IMR-90 (cell line): ENCODE data around the gene SENP2. TPM values are rescaled to one million over a fixed set of nuclear protein-coding genes. Genes with fewer than 3 reads are reported as not detected.

Experiments used
- ATAC-seq: fragments of 200-7000 bp; cut with Tn5 transposase; 2 replicates; pipeline ENCODE4 v1.9.1; 2020; ENCODE audit warnings: low read depth, mild to moderate bottlenecking, moderate library complexity
- BruUV-seq: library from RNA; stranded (reverse); fragments of 400-500 nt; replicated peaks from 2 replicates; lab custom pipeline; 2021; lab: Mats Ljungman, UMichigan
- CTCF ChIA-PET: fragments of 300-600 bp; formaldehyde crosslinking; extraction: SDS; loops from one replicate; lab custom pipeline; 2021; ENCODE audit warnings: antibody characterized with exemption; lab: Yijun Ruan, JAX
- POLR2A ChIA-PET: fragments of 300-600 bp; sonication (Branson Sonifier 250); formaldehyde crosslinking; loops from one replicate; lab custom pipeline; 2022; ENCODE audit warnings: antibody characterized with exemption; ENCODE audit not compliant: unreplicated experiment; lab: Charles Lee
- DNase-seq: peaks from one replicate; pipeline ENCODE4 v3.0.0; 2013
- H2AFZ ChIP-seq: replicated peaks from 2 replicates; pipeline ENCODE3; 2013; ENCODE audit warnings: low read length, mild to moderate bottlenecking; ENCODE audit not compliant: poor library complexity
- H2AK5ac ChIP-seq: 2 replicates; pipeline ENCODE4 v1.6.1; 2013; ENCODE audit warnings: low read depth, low read length, inconsistent platforms
- H2AK9ac ChIP-seq: replicated peaks from 2 replicates; pipeline ENCODE3; 2013; ENCODE audit warnings: mild to moderate bottlenecking, low read depth, low read length, moderate library complexity; ENCODE audit not compliant: poor library complexity
- H2BK120ac ChIP-seq: 2 replicates; pipeline ENCODE4 v1.6.1; 2013; ENCODE audit warnings: low read depth, low read length, inconsistent platforms
- H2BK15ac ChIP-seq: 3 replicates; pipeline ENCODE4 v1.6.1; 2013; ENCODE audit warnings: low read depth, low read length, inconsistent platforms
- H2BK20ac ChIP-seq: 2 replicates; pipeline ENCODE4 v1.6.1; 2013; ENCODE audit warnings: low read depth, mild to moderate bottlenecking, inconsistent platforms, low read length, moderate library complexity
- H2BK5ac ChIP-seq: 2 replicates; pipeline ENCODE4 v1.6.1; 2013; ENCODE audit warnings: mild to moderate bottlenecking, low read depth, low read length, inconsistent platforms; ENCODE audit not compliant: poor library complexity, severe bottlenecking
- H3K14ac ChIP-seq: replicated peaks from 2 replicates; pipeline ENCODE4 v1.6.1; 2013; ENCODE audit warnings: low read depth, low read length, inconsistent platforms
- H3K18ac ChIP-seq: 2 replicates; pipeline ENCODE4 v1.6.1; 2013; ENCODE audit warnings: low read depth, low read length, control low read depth
- H3K23ac ChIP-seq: 2 replicates; pipeline ENCODE4 v1.6.1; 2013; ENCODE audit warnings: low read depth, low read length, inconsistent platforms
- H3K27ac ChIP-seq: 2 replicates; pipeline ENCODE4 v1.5.1; 2013; ENCODE audit warnings: mild to moderate bottlenecking, control low read depth, low read length; ENCODE audit not compliant: insufficient read depth
- H3K27me3 ChIP-seq: 2 replicates; pipeline ENCODE4 v1.6.1; 2013; ENCODE audit warnings: low read length; ENCODE audit not compliant: control insufficient read depth, insufficient read depth
- H3K36me3 ChIP-seq: 2 replicates; pipeline ENCODE4 v1.6.1; 2013; ENCODE audit warnings: low read length, mixed read lengths; ENCODE audit not compliant: control insufficient read depth, insufficient read depth
- H3K4ac ChIP-seq: 2 replicates; pipeline ENCODE4 v1.6.1; 2013; ENCODE audit warnings: low read depth, low read length, inconsistent platforms
- H3K4me1 ChIP-seq: 2 replicates; pipeline ENCODE4 v1.6.1; 2013; ENCODE audit warnings: low read length, mixed read lengths; ENCODE audit not compliant: control insufficient read depth, insufficient read depth
- H3K4me2 ChIP-seq: 2 replicates; pipeline ENCODE4 v1.6.1; 2013; ENCODE audit warnings: low read depth, mild to moderate bottlenecking, control low read depth, low read length, moderate library complexity
- H3K4me3 ChIP-seq: 2 replicates; pipeline ENCODE4 v1.5.1; 2013; ENCODE audit warnings: low read depth, mild to moderate bottlenecking, control low read depth, low read length, moderate library complexity; ENCODE audit not compliant: insufficient read depth
- H3K56ac ChIP-seq: 2 replicates; pipeline ENCODE4 v1.6.1; 2013; ENCODE audit warnings: low read length, inconsistent platforms; ENCODE audit not compliant: insufficient read depth; ENCODE audit errors: extremely low read depth
- H3K79me1 ChIP-seq, 2 experiments: 2 replicates each; pipeline ENCODE4 v1.6.1; 2013; ENCODE audit warnings: low read length in 2 of 2, inconsistent platforms in 1 of 2, low read depth in 1 of 2
- H3K9ac ChIP-seq: 2 replicates; pipeline ENCODE4 v1.6.1; 2013; ENCODE audit warnings: low read depth, low read length, control low read depth
- H3K9me1 ChIP-seq: 2 replicates; pipeline ENCODE4 v1.6.1; 2013; ENCODE audit warnings: low read length, inconsistent platforms; ENCODE audit not compliant: insufficient read depth
- H3K9me3 ChIP-seq: 2 replicates; pipeline ENCODE4 v1.6.1; 2013; ENCODE audit warnings: low read length; ENCODE audit not compliant: control insufficient read depth, insufficient read depth
- H4K20me1 ChIP-seq: 2 replicates; pipeline ENCODE4 v1.6.1; 2013; ENCODE audit warnings: low read length, inconsistent platforms; ENCODE audit not compliant: insufficient read depth
- H4K5ac ChIP-seq: 2 replicates; pipeline ENCODE4 v1.6.1; 2013; ENCODE audit warnings: mild to moderate bottlenecking, low read depth, low read length, control low read depth
- H4K8ac ChIP-seq, 2 experiments: 2 replicates each; pipeline ENCODE4 v1.6.1; 2013; ENCODE audit warnings: low read depth in 2 of 2, low read length in 2 of 2, control low read depth in 1 of 2, inconsistent platforms in 1 of 2
- H4K91ac ChIP-seq: 2 replicates; pipeline ENCODE4 v1.6.1; 2013; ENCODE audit warnings: low read depth, low read length, inconsistent platforms; ENCODE audit not compliant: insufficient read depth
- BHLHE40 ChIP-seq: fragments of 150-350 bp; IDR thresholded peaks from 2 replicates; pipeline ENCODE4 v1.6.1; 2016; ENCODE audit warnings: mild to moderate bottlenecking, low read depth, low read length
- CEBPB ChIP-seq: IDR thresholded peaks from 2 replicates; pipeline ENCODE4 v1.6.1; 2012; ENCODE audit warnings: low read depth, low read length, improper control_type of control experiment
- CHD1 ChIP-seq: IDR thresholded peaks from 2 replicates; pipeline ENCODE4 v1.6.1; 2012; ENCODE audit warnings: low read depth, low read length, improper control_type of control experiment
- FOS ChIP-seq: fragments of 150-350 bp; IDR thresholded peaks from 2 replicates; pipeline ENCODE4 v1.6.1; 2016; ENCODE audit warnings: low read depth, low read length
- MAFK ChIP-seq: IDR thresholded peaks from 2 replicates; pipeline ENCODE4 v1.6.1; 2012; ENCODE audit warnings: low read depth, low read length, improper control_type of control experiment
- MAZ ChIP-seq: IDR thresholded peaks from 2 replicates; pipeline ENCODE4 v1.6.1; 2012; ENCODE audit warnings: low read depth, mild to moderate bottlenecking, low read length, improper control_type of control experiment, moderate library complexity, borderline replicate concordance
- NFE2L2 ChIP-seq: fragments of 150-350 bp; IDR thresholded peaks from 2 replicates; pipeline ENCODE4 v1.6.1; 2016; ENCODE audit warnings: low read depth, mild to moderate bottlenecking, low read length
- POLR2A ChIP-seq: IDR thresholded peaks from 2 replicates; pipeline ENCODE4 v1.6.1; 2012; ENCODE audit warnings: mild to moderate bottlenecking, low read depth, low read length
- RAD21 ChIP-seq: IDR thresholded peaks from 2 replicates; pipeline ENCODE4 v1.6.1; 2012; ENCODE audit warnings: low read length, improper control_type of control experiment
- RCOR1 ChIP-seq: IDR thresholded peaks from 2 replicates; pipeline ENCODE4 v1.6.1; 2012; ENCODE audit warnings: mild to moderate bottlenecking, low read length, improper control_type of control experiment; ENCODE audit not compliant: insufficient replicate concordance
- SMC3 ChIP-seq: fragments of 150-350 bp; IDR thresholded peaks from 2 replicates; pipeline ENCODE4 v1.6.1; 2016; ENCODE audit warnings: low read depth, mild to moderate bottlenecking, antibody characterized with exemption, low read length, moderate library complexity
- USF2 ChIP-seq: fragments of 150-350 bp; IDR thresholded peaks from 2 replicates; pipeline ENCODE4 v1.6.1; 2017; ENCODE audit warnings: mild to moderate bottlenecking, antibody characterized with exemption, low read length, low read depth
- dilution Hi-C: fragments of 300-500 bp; cut with HindIII; formaldehyde crosslinking; loops from one replicate; pipeline ENCODE4 v1.14.3; 2018; ENCODE audit warnings: low sequenced_read_pairs; ENCODE audit not compliant: unreplicated experiment
- in situ Hi-C: fragments of 300-500 bp; cut with MboI; formaldehyde crosslinking; loops from 3 replicates; pipeline ENCODE4 v1.14.3; 2019; ENCODE audit warnings: low sequenced_read_pairs, inconsistent platforms, mixed read lengths
- intact Hi-C: fragments of 100-400 bp; cut with micrococcal nuclease; formaldehyde crosslinking; loops from 2 replicates; pipeline ENCODE4 v1.10.0; 2022
- polyA plus RNA-seq, 3 experiments: library from polyadenylated mRNA; depleted of rRNA; stranded (reverse); fragments of >200 nt; gene quantifications; 2 replicates each; pipeline ENCODE4 v1.2.3, GENCODE V29; 2012; ENCODE audit warnings: low replicate concordance in 1 of 3
- total RNA-seq: library from RNA; depleted of rRNA; stranded (reverse); fragments of >200 nt; gene quantifications from 2 replicates; pipeline ENCODE4 v1.2.3, GENCODE V29; 2012

SENP2 gene
- total and polyA plus RNA-seq, 2 of the 4 experiments (the other 2 are of a cell fraction) = 9.4 to 15.2 TPM

GRCh38 chr3:185605566-185605965 lies 19.5 kb downstream of the SENP2 start:
- ChIA-PET POLR2A (no interaction called here), CTCF (interaction anchor here (0.6 kb wide), 1 partner anchor 24 kb away, joined by 3 read pairs; no protein-coding TSS in a partner anchor)
- no TSS peak for BruUV-seq
- Histone ChIP-seq H2AK5ac (no peak overlapping the region), H2BK5ac (no peak overlapping the region), H3K27me3 (no peaks in the 10 kb centered on the region), H4K5ac (no peak overlapping the region), H3K14ac (no peak overlapping the region), H3K23ac (no peak overlapping the region), H2AFZ (no peak overlapping the region), H2BK15ac (no peak overlapping the region), H3K79me1 (peaks cover 0 to 2% of the 10 kb centered on the region in 2 experiments; a peak in 1 of 4 replicates), H3K9me3 (no peaks in the 10 kb centered on the region), H4K20me1 (no peaks in the 10 kb centered on the region), H3K9ac (no peak overlapping the region), H3K27ac (no peak overlapping the region), H3K36me3 (peaks cover 28% of the 10 kb centered on the region), H3K4me2 (no peak overlapping the region), H3K4ac (no peak overlapping the region), H3K4me1 (no peaks in the 10 kb centered on the region), H3K9me1 (no peaks in the 10 kb centered on the region), H2BK120ac (no peak overlapping the region), H2BK20ac (no peak overlapping the region), H3K56ac (no peak overlapping the region), H4K8ac (no peak overlapping the region), H3K18ac (no peak overlapping the region), H4K91ac (no peak overlapping the region), H2AK9ac (no peak overlapping the region), H3K4me3 (no peak overlapping the region)
- TF ChIP-seq USF2 (no peak), CHD1 (no peak), RCOR1 (no peak), NFE2L2 (no peak), BHLHE40 (no peak), MAFK (no peak), SMC3 (no peak), MAZ (no peak), CEBPB (no peak), RAD21 (no peak), POLR2A (no peak), FOS (no peak)
- in situ Hi-C loops = no loop called here
- intact Hi-C loops = no loop called here
- ATAC-seq (no peak), DNase-seq (no peak)
- dilution Hi-C loops = no loop called here
